GM12878 (cell line): ENCODE results near the gene VSIG10L. TPM values are rescaled to one million over a fixed set of nuclear protein-coding genes. Genes with fewer than 3 reads are reported as not detected.

Experiments used
- BHLHE40 ChIP-seq, 2 experiments: fragments of 450-650 bp in 1 of 2; IDR thresholded peaks; 2 replicates each; pipeline ENCODE4 v1.6.1; 2011 to 2017; ENCODE audit warnings: low read depth in 2 of 2, borderline replicate concordance in 1 of 2, improper control_type of control experiment in 1 of 2, low read length in 1 of 2, mild to moderate bottlenecking in 1 of 2
- BMI1 ChIP-seq: fragments of 450-650 bp; IDR thresholded peaks from 2 replicates; pipeline ENCODE4 v1.6.1; 2016; ENCODE audit warnings: mild to moderate bottlenecking, moderate library complexity, borderline replicate concordance
- CBFB ChIP-seq: IDR thresholded peaks from 2 replicates; pipeline ENCODE4 v1.6.1; 2016; ENCODE audit warnings: antibody characterized with exemption, low read depth
- EP300 ChIP-seq, 2 experiments: fragments of 150-350 bp in 1 of 2; IDR thresholded peaks; 2 replicates each; pipeline ENCODE4 v1.6.1; 2011 to 2012; ENCODE audit warnings: low read depth in 2 of 2, low read length in 2 of 2, borderline replicate concordance in 1 of 2, improper control_type of control experiment in 1 of 2, inconsistent platforms in 1 of 2; ENCODE audit not compliant: control insufficient read depth in 1 of 2
- FOS ChIP-seq: IDR thresholded peaks from 3 replicates; pipeline ENCODE4 v1.6.1; 2011; ENCODE audit warnings: borderline replicate concordance; ENCODE audit not compliant: insufficient read length; ENCODE audit errors: extremely low read depth
- RUNX3 ChIP-seq: IDR thresholded peaks from 2 replicates; pipeline ENCODE4 v1.6.1; 2012; ENCODE audit warnings: low read length, inconsistent platforms
- SMAD1 ChIP-seq: fragments of 450-650 bp; IDR thresholded peaks from 2 replicates; pipeline ENCODE4 v1.6.1; 2018; ENCODE audit warnings: mild to moderate bottlenecking, low read depth; ENCODE audit not compliant: partially characterized antibody
- polyA plus RNA-seq, 11 experiments: library from polyadenylated mRNA; depleted of rRNA in 4 of 11; unstranded in 6 of 11; stranded (reverse) in 5 of 11; fragments of >200 nt; fragmentation: Nextera tagmentation in 4 of 11; fragmentation: Illumina TruSeq in 1 of 11; extraction: Ambion mirVana in 4 of 11; extraction: Trizol in 1 of 11; gene quantifications; 1 replicate in 1 of 11; 2 replicates in 10 of 11; pipeline versions ENCODE4 v1.2.1 to v1.2.3, GENCODE V29; 2011 to 2016; ENCODE audit warnings: inconsistent platforms in 2 of 11, missing spikeins in 2 of 11, low read depth in 1 of 11
- total RNA-seq, 4 experiments: library from RNA; depleted of rRNA in 3 of 4; stranded (reverse); fragments of >200 nt in 3 of 4; fragmentation: Illumina TruSeq in 1 of 4; extraction: Trizol in 1 of 4; gene quantifications; 2 replicates each; pipeline versions ENCODE4 v1.2.1 to v1.2.3, GENCODE V29; 2013 to 2021
- TF ChIP-seq, protein P1 (sequence below): fragments of 450-650 bp; IDR thresholded peaks from 2 replicates; pipeline ENCODE4 v1.6.1; 2017; ENCODE audit warnings: mild to moderate bottlenecking, low read depth, inconsistent platforms; ENCODE audit not compliant: poor library complexity, severe bottlenecking
- TF ChIP-seq, protein P2 (sequence below): fragments of 450-650 bp; conservative IDR thresholded peaks from 2 replicates; pipeline ENCODE4 v1.6.1; 2017; ENCODE audit warnings: mild to moderate bottlenecking, moderate library complexity
- TF ChIP-seq, protein P3 (sequence below): fragments of 450-650 bp; IDR thresholded peaks from 2 replicates; pipeline ENCODE4 v1.6.1; 2017; ENCODE audit warnings: borderline replicate concordance
- TF ChIP-seq, protein P4 (sequence below): fragments of 450-650 bp; IDR thresholded peaks from 2 replicates; pipeline ENCODE4 v1.6.1; 2016; ENCODE audit warnings: mild to moderate bottlenecking
- TF ChIP-seq, protein P5 (sequence below): fragments of 450-650 bp; IDR thresholded peaks from 2 replicates; pipeline ENCODE4 v1.6.1; 2014; ENCODE audit warnings: mild to moderate bottlenecking
- TF ChIP-seq, protein P6 (sequence below): IDR thresholded peaks from 2 replicates; pipeline ENCODE4 v1.6.1; 2012; ENCODE audit warnings: mild to moderate bottlenecking, low read depth, low read length
- TF ChIP-seq, protein P7 (sequence below): fragments of 450-650 bp; IDR thresholded peaks from 2 replicates; pipeline ENCODE4 v1.6.1; 2016; ENCODE audit warnings: mild to moderate bottlenecking

Gene VSIG10L
- total and polyA plus RNA-seq, 10 of the 15 experiments (the other 5 are each of a cell fraction or from before 2014, with no cell fraction given): 0.09 to 0.93 (median 0.49) TPM

DNA sequence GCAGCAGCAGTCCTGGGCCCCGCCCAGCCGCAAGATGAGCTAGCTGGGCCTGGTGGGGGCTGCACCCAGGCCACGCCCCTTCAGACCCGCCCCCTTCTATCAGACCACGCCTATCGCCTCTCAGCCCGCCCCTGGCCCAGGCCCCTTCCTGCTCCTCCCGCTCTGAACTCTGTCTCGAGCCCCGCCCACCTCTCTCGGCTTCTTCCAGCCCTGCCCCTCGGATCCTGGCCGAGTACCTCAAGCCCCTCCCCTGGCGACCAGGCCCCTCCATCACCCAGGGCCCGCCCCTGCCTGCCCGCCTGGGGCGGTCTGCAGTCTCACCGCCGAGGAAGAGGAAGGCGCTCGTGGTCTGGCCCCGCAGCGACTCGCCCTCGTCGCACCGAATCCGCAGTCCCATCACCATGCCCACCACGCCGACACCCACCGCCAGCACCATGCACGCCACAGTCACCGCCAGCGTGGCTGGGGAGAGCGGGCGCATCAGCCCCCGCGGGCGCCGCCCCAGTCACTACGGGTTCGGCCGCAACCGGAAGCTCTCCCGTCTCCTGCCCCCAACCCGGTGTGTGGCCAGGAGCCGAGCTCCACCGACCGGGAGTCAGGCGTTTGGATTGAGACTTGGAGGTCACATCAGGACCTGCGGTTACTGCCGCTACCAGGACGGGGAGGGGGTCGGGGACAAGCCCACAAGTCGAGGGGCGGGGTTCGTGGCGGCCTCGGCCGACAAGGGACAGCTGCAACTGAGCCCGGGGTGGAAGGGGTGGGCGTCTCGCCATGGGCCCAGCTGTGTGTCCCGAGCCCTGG is 25.8 kb upstream of the VSIG10L start (continued):
- TF ChIP-seq, protein P1, sequence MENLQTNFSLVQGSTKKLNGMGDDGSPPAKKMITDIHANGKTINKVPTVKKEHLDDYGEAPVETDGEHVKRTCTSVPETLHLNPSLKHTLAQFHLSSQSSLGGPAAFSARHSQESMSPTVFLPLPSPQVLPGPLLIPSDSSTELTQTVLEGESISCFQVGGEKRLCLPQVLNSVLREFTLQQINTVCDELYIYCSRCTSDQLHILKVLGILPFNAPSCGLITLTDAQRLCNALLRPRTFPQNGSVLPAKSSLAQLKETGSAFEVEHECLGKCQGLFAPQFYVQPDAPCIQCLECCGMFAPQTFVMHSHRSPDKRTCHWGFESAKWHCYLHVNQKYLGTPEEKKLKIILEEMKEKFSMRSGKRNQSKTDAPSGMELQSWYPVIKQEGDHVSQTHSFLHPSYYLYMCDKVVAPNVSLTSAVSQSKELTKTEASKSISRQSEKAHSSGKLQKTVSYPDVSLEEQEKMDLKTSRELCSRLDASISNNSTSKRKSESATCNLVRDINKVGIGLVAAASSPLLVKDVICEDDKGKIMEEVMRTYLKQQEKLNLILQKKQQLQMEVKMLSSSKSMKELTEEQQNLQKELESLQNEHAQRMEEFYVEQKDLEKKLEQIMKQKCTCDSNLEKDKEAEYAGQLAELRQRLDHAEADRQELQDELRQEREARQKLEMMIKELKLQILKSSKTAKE: no peak
- TF ChIP-seq, protein P2, sequence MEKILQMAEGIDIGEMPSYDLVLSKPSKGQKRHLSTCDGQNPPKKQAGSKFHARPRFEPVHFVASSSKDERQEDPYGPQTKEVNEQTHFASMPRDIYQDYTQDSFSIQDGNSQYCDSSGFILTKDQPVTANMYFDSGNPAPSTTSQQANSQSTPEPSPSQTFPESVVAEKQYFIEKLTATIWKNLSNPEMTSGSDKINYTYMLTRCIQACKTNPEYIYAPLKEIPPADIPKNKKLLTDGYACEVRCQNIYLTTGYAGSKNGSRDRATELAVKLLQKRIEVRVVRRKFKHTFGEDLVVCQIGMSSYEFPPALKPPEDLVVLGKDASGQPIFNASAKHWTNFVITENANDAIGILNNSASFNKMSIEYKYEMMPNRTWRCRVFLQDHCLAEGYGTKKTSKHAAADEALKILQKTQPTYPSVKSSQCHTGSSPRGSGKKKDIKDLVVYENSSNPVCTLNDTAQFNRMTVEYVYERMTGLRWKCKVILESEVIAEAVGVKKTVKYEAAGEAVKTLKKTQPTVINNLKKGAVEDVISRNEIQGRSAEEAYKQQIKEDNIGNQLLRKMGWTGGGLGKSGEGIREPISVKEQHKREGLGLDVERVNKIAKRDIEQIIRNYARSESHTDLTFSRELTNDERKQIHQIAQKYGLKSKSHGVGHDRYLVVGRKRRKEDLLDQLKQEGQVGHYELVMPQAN: peak; percentile 73
- no peak for TF ChIP-seq EP300 (IDR thresholded peaks at IDR 0.05; ENCODE audit: borderline replicate concordance in 1 of 2, control insufficient read depth in 1 of 2, low read depth in 2 of 2, low read length in 2 of 2)
- TF ChIP-seq RUNX3: peak; percentile 80
- TF ChIP-seq, protein P3, sequence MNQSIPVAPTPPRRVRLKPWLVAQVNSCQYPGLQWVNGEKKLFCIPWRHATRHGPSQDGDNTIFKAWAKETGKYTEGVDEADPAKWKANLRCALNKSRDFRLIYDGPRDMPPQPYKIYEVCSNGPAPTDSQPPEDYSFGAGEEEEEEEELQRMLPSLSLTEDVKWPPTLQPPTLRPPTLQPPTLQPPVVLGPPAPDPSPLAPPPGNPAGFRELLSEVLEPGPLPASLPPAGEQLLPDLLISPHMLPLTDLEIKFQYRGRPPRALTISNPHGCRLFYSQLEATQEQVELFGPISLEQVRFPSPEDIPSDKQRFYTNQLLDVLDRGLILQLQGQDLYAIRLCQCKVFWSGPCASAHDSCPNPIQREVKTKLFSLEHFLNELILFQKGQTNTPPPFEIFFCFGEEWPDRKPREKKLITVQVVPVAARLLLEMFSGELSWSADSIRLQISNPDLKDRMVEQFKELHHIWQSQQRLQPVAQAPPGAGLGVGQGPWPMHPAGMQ: peak; percentile 30; the same call in 1 of the 2 replicates
- no peak for TF ChIP-seq FOS
- no peak for TF ChIP-seq BMI1
- TF ChIP-seq, protein P4, sequence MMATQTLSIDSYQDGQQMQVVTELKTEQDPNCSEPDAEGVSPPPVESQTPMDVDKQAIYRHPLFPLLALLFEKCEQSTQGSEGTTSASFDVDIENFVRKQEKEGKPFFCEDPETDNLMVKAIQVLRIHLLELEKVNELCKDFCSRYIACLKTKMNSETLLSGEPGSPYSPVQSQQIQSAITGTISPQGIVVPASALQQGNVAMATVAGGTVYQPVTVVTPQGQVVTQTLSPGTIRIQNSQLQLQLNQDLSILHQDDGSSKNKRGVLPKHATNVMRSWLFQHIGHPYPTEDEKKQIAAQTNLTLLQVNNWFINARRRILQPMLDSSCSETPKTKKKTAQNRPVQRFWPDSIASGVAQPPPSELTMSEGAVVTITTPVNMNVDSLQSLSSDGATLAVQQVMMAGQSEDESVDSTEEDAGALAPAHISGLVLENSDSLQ: peak; percentile 89
- TF ChIP-seq, protein P5, sequence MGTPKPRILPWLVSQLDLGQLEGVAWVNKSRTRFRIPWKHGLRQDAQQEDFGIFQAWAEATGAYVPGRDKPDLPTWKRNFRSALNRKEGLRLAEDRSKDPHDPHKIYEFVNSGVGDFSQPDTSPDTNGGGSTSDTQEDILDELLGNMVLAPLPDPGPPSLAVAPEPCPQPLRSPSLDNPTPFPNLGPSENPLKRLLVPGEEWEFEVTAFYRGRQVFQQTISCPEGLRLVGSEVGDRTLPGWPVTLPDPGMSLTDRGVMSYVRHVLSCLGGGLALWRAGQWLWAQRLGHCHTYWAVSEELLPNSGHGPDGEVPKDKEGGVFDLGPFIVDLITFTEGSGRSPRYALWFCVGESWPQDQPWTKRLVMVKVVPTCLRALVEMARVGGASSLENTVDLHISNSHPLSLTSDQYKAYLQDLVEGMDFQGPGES: no peak
- no peak for TF ChIP-seq SMAD1
- TF ChIP-seq CBFB: no peak; the same call in 1 of the 2 replicates
- TF ChIP-seq, protein P6, sequence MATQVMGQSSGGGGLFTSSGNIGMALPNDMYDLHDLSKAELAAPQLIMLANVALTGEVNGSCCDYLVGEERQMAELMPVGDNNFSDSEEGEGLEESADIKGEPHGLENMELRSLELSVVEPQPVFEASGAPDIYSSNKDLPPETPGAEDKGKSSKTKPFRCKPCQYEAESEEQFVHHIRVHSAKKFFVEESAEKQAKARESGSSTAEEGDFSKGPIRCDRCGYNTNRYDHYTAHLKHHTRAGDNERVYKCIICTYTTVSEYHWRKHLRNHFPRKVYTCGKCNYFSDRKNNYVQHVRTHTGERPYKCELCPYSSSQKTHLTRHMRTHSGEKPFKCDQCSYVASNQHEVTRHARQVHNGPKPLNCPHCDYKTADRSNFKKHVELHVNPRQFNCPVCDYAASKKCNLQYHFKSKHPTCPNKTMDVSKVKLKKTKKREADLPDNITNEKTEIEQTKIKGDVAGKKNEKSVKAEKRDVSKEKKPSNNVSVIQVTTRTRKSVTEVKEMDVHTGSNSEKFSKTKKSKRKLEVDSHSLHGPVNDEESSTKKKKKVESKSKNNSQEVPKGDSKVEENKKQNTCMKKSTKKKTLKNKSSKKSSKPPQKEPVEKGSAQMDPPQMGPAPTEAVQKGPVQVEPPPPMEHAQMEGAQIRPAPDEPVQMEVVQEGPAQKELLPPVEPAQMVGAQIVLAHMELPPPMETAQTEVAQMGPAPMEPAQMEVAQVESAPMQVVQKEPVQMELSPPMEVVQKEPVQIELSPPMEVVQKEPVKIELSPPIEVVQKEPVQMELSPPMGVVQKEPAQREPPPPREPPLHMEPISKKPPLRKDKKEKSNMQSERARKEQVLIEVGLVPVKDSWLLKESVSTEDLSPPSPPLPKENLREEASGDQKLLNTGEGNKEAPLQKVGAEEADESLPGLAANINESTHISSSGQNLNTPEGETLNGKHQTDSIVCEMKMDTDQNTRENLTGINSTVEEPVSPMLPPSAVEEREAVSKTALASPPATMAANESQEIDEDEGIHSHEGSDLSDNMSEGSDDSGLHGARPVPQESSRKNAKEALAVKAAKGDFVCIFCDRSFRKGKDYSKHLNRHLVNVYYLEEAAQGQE: no peak
- TF ChIP-seq, protein P7, sequence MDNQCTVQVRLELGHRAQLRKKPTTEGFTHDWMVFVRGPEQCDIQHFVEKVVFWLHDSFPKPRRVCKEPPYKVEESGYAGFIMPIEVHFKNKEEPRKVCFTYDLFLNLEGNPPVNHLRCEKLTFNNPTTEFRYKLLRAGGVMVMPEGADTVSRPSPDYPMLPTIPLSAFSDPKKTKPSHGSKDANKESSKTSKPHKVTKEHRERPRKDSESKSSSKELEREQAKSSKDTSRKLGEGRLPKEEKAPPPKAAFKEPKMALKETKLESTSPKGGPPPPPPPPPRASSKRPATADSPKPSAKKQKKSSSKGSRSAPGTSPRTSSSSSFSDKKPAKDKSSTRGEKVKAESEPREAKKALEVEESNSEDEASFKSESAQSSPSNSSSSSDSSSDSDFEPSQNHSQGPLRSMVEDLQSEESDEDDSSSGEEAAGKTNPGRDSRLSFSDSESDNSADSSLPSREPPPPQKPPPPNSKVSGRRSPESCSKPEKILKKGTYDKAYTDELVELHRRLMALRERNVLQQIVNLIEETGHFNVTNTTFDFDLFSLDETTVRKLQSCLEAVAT: peak; percentile 28
- TF ChIP-seq BHLHE40 (IDR thresholded peaks at IDR 0.05; ENCODE audit: borderline replicate concordance in 1 of 2, low read depth in 2 of 2, low read length in 1 of 2): peak; percentile 31 to 49; a peak in 3 of 4 replicates
